ENCODE data around the gene SH2D1B.

Gene SH2D1B

GRCh38 chr1:162347281-162347680, 64.7 kb downstream of the SH2D1B start:
- no peaks in the 10 kb centered on the region for H3K9me3 ChIP-seq (replicated peaks in 1 of 2; ENCODE audit: control insufficient read depth in 2 of 2, insufficient read depth in 1 of 2, low read depth in 1 of 2, low read length in 2 of 2)
- H2BK15ac ChIP-seq (ENCODE audit: low read length), result no peak overlapping the region
- DNase-seq (ENCODE audit: low spot score), result no peak
- H3K27ac ChIP-seq (replicated peaks; ENCODE audit: low read length), result no peak overlapping the region
- WGBS, 2 donors (ENCODE audit: extremely low coverage in 2 of 2, insufficient read length in 2 of 2, insufficient replicate concordance in 1 of 2), result no CpG with 5 or more reads among the region's 3 CpGs
- H2BK5ac ChIP-seq (ENCODE audit: low read length), result no peak overlapping the region
- no peak overlapping the region for H3K4ac ChIP-seq (ENCODE audit: low read length)
- peaks cover 0 to 26% of the 10 kb centered on the region in 2 donors for H3K36me3 ChIP-seq (replicated peaks in 1 of 2; ENCODE audit: control insufficient read depth in 2 of 2, insufficient read depth in 2 of 2, low read length in 2 of 2)
- no peak overlapping the region for H4K91ac ChIP-seq (ENCODE audit: low read depth, low read length, poor library complexity)
- H3K79me1 ChIP-seq (ENCODE audit: low read depth, low read length), result no peaks in the 10 kb centered on the region
- H3K23ac ChIP-seq (ENCODE audit: low read depth, low read length, poor library complexity), result no peak overlapping the region
- no peak overlapping the region for H2AK5ac ChIP-seq (ENCODE audit: low read depth, low read length)
- no peak overlapping the region for H3K14ac ChIP-seq (ENCODE audit: low read length)
- no peak overlapping the region for H3K9ac ChIP-seq (ENCODE audit: low read depth, low read length, poor library complexity)
- H3K4me3 ChIP-seq (ENCODE audit: low read length in 2 of 2), result no peak overlapping the region
- no peak overlapping the region for H2BK12ac ChIP-seq (ENCODE audit: low read length)
- no peak overlapping the region for H3K18ac ChIP-seq (ENCODE audit: low read length)
- no peak overlapping the region for H2BK120ac ChIP-seq (ENCODE audit: low read depth, low read length)
- H3K27me3 ChIP-seq (ENCODE audit: control insufficient read depth in 3 of 3, insufficient read depth in 3 of 3, low read depth in 1 of 3, low read length in 3 of 3), result peaks cover 0 to 1% (median 0%) of the 10 kb centered on the region in 3 experiments
- peaks cover 6% of the 10 kb centered on the region in 2 donors for H3K4me1 ChIP-seq (ENCODE audit: control insufficient read depth in 2 of 2, insufficient read depth in 1 of 2, low read depth in 1 of 2, low read length in 2 of 2)
- no peak overlapping the region for H3K4me2 ChIP-seq (ENCODE audit: insufficient read depth, low read length, poor library complexity, severe bottlenecking)
- H4K8ac ChIP-seq (ENCODE audit: low read depth, low read length), result no peak overlapping the region
- no peak overlapping the region for H2AFZ ChIP-seq (ENCODE audit: low read length)

Data from neuronal stem cell (in vitro differentiated cells).